Measurements from ENCODE around the gene COX6A2.

Gene COX6A2

GRCh38 chr16:31386157-31386984 lies 41.8 kb downstream of the COX6A2 start:
- no peaks in the 10 kb centered on the region for H4K20me1 ChIP-seq (ENCODE audit: insufficient read depth, low read length)
- H3K27ac ChIP-seq (ENCODE audit: low read length), result peak overlapping the region; percentile 33; the same call in 1 of the 2 replicates
- DNase-seq, result peak; percentile 72
- no peak overlapping the region for H3K4me3 ChIP-seq (ENCODE audit: low read length)
- no peaks in the 10 kb centered on the region for H3K9me3 ChIP-seq (replicated peaks; ENCODE audit: insufficient read depth, low read length)
- H3K4me1 ChIP-seq (ENCODE audit: low read length), result peaks cover 8% of the 10 kb centered on the region
- H3F3A ChIP-seq (ENCODE audit: insufficient read depth, low read length), result no peaks in the 10 kb centered on the region
- H3K36me3 ChIP-seq (replicated peaks; ENCODE audit: insufficient read depth, low read length), result no peaks in the 10 kb centered on the region
- no peaks in the 10 kb centered on the region for H3K79me2 ChIP-seq (ENCODE audit: low read length)
- peak overlapping the region; percentile 60; the same call in 1 of the 2 replicates for H3K4me2 ChIP-seq (ENCODE audit: low read depth, low read length)
- H3K9me2 ChIP-seq (replicated peaks; ENCODE audit: insufficient read depth, low read length), result no peaks in the 10 kb centered on the region
- H3K27me3 ChIP-seq (replicated peaks; ENCODE audit: insufficient read depth, low read length), result peaks cover 10% of the 10 kb centered on the region
- TF ChIP-seq CTCF (IDR thresholded peaks at IDR 0.05; ENCODE audit: low read length) (no peak), EZH2 (optimal IDR thresholded peaks at IDR 0.05; ENCODE audit: low read depth, low read length) (no peak)
- no peak overlapping the region for H2AFZ ChIP-seq (ENCODE audit: low read length)
- peak overlapping the region; percentile 46; the same call in 1 of the 2 replicates for H3K9ac ChIP-seq (ENCODE audit: low read length)

GRCh38 chr16:31385680-31386079 lies 42.5 kb downstream of the COX6A2 start:
- H3K9me3 ChIP-seq (replicated peaks; ENCODE audit: insufficient read depth, low read length), result no peaks in the 10 kb centered on the region
- DNase-seq, result no peak
- H3K9me2 ChIP-seq (replicated peaks; ENCODE audit: insufficient read depth, low read length), result no peaks in the 10 kb centered on the region
- no peak overlapping the region for H3K4me3 ChIP-seq (ENCODE audit: low read length)
- peaks cover 8% of the 10 kb centered on the region for H3K4me1 ChIP-seq (ENCODE audit: low read length)
- H3K4me2 ChIP-seq (ENCODE audit: low read depth, low read length), result no peak overlapping the region
- no peak overlapping the region for H2AFZ ChIP-seq (ENCODE audit: low read length)
- H3K27ac ChIP-seq (ENCODE audit: low read length), result no peak overlapping the region
- TF ChIP-seq CTCF (IDR thresholded peaks at IDR 0.05; ENCODE audit: low read length), result no peak
- no peak for TF ChIP-seq EZH2 (optimal IDR thresholded peaks at IDR 0.05; ENCODE audit: low read depth, low read length)
- TF ChIP-seq EZH2phosphoT487 (IDR thresholded peaks at IDR 0.05; ENCODE audit: low read length), result no peak
- H4K20me1 ChIP-seq (ENCODE audit: insufficient read depth, low read length), result no peaks in the 10 kb centered on the region
- H3K9ac ChIP-seq (ENCODE audit: low read length), result no peak overlapping the region
- no peaks in the 10 kb centered on the region for H3K36me3 ChIP-seq (replicated peaks; ENCODE audit: insufficient read depth, low read length)
- H3K79me2 ChIP-seq (ENCODE audit: low read length), result no peaks in the 10 kb centered on the region
- H3F3A ChIP-seq (ENCODE audit: insufficient read depth, low read length), result no peaks in the 10 kb centered on the region
- H3K27me3 ChIP-seq (replicated peaks; ENCODE audit: insufficient read depth, low read length), result peaks cover 5% of the 10 kb centered on the region

- peaks cover 4% of the 10 kb centered on the region; the same call in 1 of the 2 replicates for H3K27me3 ChIP-seq (replicated peaks; ENCODE audit: insufficient read depth, low read length)
Observed at GRCh38 chr16:31382485-31383161, 45.5 kb downstream of the COX6A2 start.

More at GRCh38 chr16:31382485-31383161, 45.5 kb downstream of the COX6A2 start:
- H3K4me2 ChIP-seq (ENCODE audit: low read depth, low read length), result no peak overlapping the region
- no peak overlapping the region for H2AFZ ChIP-seq (ENCODE audit: low read length)
- no peaks in the 10 kb centered on the region for H3K9me2 ChIP-seq (replicated peaks; ENCODE audit: insufficient read depth, low read length)
- no peaks in the 10 kb centered on the region for H3K9me3 ChIP-seq (replicated peaks; ENCODE audit: insufficient read depth, low read length)
- no peaks in the 10 kb centered on the region for H3F3A ChIP-seq (ENCODE audit: insufficient read depth, low read length)
- peak; percentile 53 for DNase-seq
- H3K9ac ChIP-seq (ENCODE audit: low read length), result no peak overlapping the region
- H3K79me2 ChIP-seq (ENCODE audit: low read length), result no peaks in the 10 kb centered on the region
- H3K4me1 ChIP-seq (ENCODE audit: low read length), result peaks cover 12% of the 10 kb centered on the region
- no peaks in the 10 kb centered on the region for H3K36me3 ChIP-seq (replicated peaks; ENCODE audit: insufficient read depth, low read length)
- H3K27ac ChIP-seq (ENCODE audit: low read length), result no peak overlapping the region
- no peak overlapping the region for H3K4me3 ChIP-seq (ENCODE audit: low read length)
- H4K20me1 ChIP-seq (ENCODE audit: insufficient read depth, low read length), result no peaks in the 10 kb centered on the region
- TF ChIP-seq CTCF (IDR thresholded peaks at IDR 0.05; ENCODE audit: low read length), result peak; percentile 84
- no peak for TF ChIP-seq EZH2phosphoT487 (IDR thresholded peaks at IDR 0.05; ENCODE audit: low read length)
